ENCODE measurements around the gene CCN5. TPM values are rescaled to one million over a fixed set of nuclear protein-coding genes. Genes with fewer than 3 reads are reported as not detected.

The CCN5 gene
- total and polyA plus RNA-seq, 2 of the 8 experiments (the other 6 are each of a cell fraction or from before 2014, with no cell fraction given): not detected

DNA sequence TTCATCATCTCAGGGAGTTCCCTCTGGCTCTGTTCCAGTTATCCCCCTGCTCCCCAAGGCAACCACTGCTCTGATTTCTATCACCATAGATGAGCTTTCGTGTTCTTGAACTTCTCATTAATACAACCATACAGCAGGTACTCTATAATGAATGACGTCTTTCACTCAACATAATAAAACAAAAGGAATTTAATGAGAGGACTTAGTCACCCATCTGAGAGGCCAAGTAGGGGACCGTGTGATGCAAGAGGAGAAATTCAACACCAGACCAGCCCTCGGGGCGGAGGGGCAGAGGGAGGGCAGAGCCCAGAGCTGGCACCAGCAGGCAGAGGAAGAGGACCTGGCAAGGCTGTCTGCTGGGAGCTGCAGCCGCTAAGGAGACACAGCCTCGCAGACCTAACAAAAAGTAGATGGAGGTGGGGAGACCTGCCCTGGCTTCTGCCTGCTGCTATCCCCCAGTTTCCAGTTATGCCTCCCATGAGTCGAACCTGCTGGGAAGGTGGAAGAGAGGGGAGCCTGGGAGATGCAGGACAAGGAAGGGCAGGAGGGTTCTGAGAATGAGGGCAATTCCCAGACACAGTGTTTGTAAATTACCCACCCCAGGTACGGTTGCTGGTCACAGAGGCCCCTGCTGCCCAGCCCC lies 13.8 kb downstream of the CCN5 start (continued):
- TF ChIP-seq PHF8 (conservative IDR thresholded peaks at IDR 0.05; ENCODE audit: low read depth, low read length) (no peak), POLR2A (IDR thresholded peaks at IDR 0.05; ENCODE audit: control extremely low read depth in 1 of 2, low read depth in 2 of 2, low read length in 2 of 2) (no peak), BACH1 (IDR thresholded peaks at IDR 0.05; ENCODE audit: low read length) (no peak), YY1 (IDR thresholded peaks at IDR 0.05; ENCODE audit: low read depth, low read length) (no peak), RAD21 (IDR thresholded peaks at IDR 0.05 in 1 of 2, conservative IDR thresholded peaks at IDR 0.05 in 1 of 2; ENCODE audit: low read depth in 2 of 2, low read length in 2 of 2) (no peak), CEBPB (IDR thresholded peaks at IDR 0.05; ENCODE audit: low read depth, low read length) (peak; percentile 95), SUZ12 (IDR thresholded peaks at IDR 0.05; ENCODE audit: low read length) (no peak), CTBP2 (IDR thresholded peaks at IDR 0.05; ENCODE audit: borderline replicate concordance, insufficient read depth, insufficient read length, low read length) (peak; percentile 39), RBBP5 (IDR thresholded peaks at IDR 0.05; ENCODE audit: borderline replicate concordance, low read depth, low read length) (peak; percentile 77; the same call in 1 of the 2 replicates), KDM4A (IDR thresholded peaks at IDR 0.05; ENCODE audit: low read depth, low read length, severe bottlenecking) (no peak), CBX5 (IDR thresholded peaks at IDR 0.05; ENCODE audit: low read depth, low read length) (no peak), ASH2L (IDR thresholded peaks at IDR 0.05; ENCODE audit: low read length) (no peak)
- TF ChIP-seq, protein P1, sequence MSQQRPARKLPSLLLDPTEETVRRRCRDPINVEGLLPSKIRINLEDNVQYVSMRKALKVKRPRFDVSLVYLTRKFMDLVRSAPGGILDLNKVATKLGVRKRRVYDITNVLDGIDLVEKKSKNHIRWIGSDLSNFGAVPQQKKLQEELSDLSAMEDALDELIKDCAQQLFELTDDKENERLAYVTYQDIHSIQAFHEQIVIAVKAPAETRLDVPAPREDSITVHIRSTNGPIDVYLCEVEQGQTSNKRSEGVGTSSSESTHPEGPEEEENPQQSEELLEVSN (IDR thresholded peaks at IDR 0.05): no peak
- TF ChIP-seq, protein P2, sequence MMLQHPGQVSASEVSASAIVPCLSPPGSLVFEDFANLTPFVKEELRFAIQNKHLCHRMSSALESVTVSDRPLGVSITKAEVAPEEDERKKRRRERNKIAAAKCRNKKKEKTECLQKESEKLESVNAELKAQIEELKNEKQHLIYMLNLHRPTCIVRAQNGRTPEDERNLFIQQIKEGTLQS (IDR thresholded peaks at IDR 0.05; ENCODE audit: insufficient read depth, low read depth, low read length): 0 out of 2 replicates have a peak, but pooled peaks have one; percentile 42
- TF ChIP-seq, protein P3, sequence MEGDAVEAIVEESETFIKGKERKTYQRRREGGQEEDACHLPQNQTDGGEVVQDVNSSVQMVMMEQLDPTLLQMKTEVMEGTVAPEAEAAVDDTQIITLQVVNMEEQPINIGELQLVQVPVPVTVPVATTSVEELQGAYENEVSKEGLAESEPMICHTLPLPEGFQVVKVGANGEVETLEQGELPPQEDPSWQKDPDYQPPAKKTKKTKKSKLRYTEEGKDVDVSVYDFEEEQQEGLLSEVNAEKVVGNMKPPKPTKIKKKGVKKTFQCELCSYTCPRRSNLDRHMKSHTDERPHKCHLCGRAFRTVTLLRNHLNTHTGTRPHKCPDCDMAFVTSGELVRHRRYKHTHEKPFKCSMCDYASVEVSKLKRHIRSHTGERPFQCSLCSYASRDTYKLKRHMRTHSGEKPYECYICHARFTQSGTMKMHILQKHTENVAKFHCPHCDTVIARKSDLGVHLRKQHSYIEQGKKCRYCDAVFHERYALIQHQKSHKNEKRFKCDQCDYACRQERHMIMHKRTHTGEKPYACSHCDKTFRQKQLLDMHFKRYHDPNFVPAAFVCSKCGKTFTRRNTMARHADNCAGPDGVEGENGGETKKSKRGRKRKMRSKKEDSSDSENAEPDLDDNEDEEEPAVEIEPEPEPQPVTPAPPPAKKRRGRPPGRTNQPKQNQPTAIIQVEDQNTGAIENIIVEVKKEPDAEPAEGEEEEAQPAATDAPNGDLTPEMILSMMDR (IDR thresholded peaks at IDR 0.05; ENCODE audit: control extremely low read depth in 1 of 3, insufficient read depth in 1 of 3, low read depth in 1 of 3, low read length in 3 of 3): no peak

All from H1 (cell line).